HEK293 (cell line): ENCODE measurements around the gene GNG4.
A peak's percentile ranks its signal among the peaks of the same experiment; 100 is the strongest.

ENCODE experiments used
- AEBP2 ChIP-seq: fragments of 450-650 bp; formaldehyde crosslinking; IDR thresholded peaks from 2 replicates; pipeline ENCODE4 v1.5.1; 2016; ENCODE audit warnings: missing biosample characterization, missing genetic modification characterization, borderline replicate concordance
- GLIS1 ChIP-seq: fragments of 450-650 bp; formaldehyde crosslinking; IDR thresholded peaks from 2 replicates; pipeline ENCODE4 v1.5.1; 2016; ENCODE audit warnings: missing biosample characterization, missing genetic modification characterization
- MEIS1 ChIP-seq: sonication (generic); formaldehyde crosslinking; IDR thresholded peaks from 2 replicates; pipeline ENCODE4 v1.8.1; 2022; ENCODE audit warnings: missing genetic modification reagents, mild to moderate bottlenecking, borderline replicate concordance
- MZF1 ChIP-seq: fragments of 450-650 bp; formaldehyde crosslinking; IDR thresholded peaks from 2 replicates; pipeline ENCODE4 v1.5.1; 2017; ENCODE audit warnings: missing biosample characterization, missing genetic modification characterization, borderline replicate concordance
- PRDM10 ChIP-seq: fragments of 450-650 bp; formaldehyde crosslinking; IDR thresholded peaks from 2 replicates; pipeline ENCODE4 v1.5.1; 2016; ENCODE audit warnings: missing biosample characterization, missing genetic modification characterization
- PRDM4 ChIP-seq: fragments of 450-650 bp; formaldehyde crosslinking; IDR thresholded peaks from 2 replicates; pipeline ENCODE4 v1.5.1; 2017; ENCODE audit warnings: missing biosample characterization, missing genetic modification characterization
- SP2 ChIP-seq: fragments of 450-650 bp; formaldehyde crosslinking; IDR thresholded peaks from 2 replicates; pipeline ENCODE4 v1.5.1; 2016; ENCODE audit warnings: missing biosample characterization, missing genetic modification characterization
- SP7 ChIP-seq: fragments of 450-650 bp; formaldehyde crosslinking; IDR thresholded peaks from 2 replicates; pipeline ENCODE4 v1.5.1; 2016; ENCODE audit warnings: missing biosample characterization, missing genetic modification characterization
- YY2 ChIP-seq: fragments of 450-650 bp; formaldehyde crosslinking; IDR thresholded peaks from 2 replicates; pipeline ENCODE4 v1.5.1; 2016; ENCODE audit warnings: missing biosample characterization, missing genetic modification characterization
- ZBTB1 ChIP-seq: fragments of 450-650 bp; formaldehyde crosslinking; IDR thresholded peaks from 2 replicates; pipeline ENCODE4 v1.5.1; 2016; ENCODE audit warnings: missing biosample characterization, missing genetic modification characterization
- ZFP41 ChIP-seq: fragments of 450-650 bp; formaldehyde crosslinking; IDR thresholded peaks from 2 replicates; pipeline ENCODE4 v1.5.1; 2016; ENCODE audit warnings: missing biosample characterization, missing genetic modification characterization, borderline replicate concordance
- ZNF280D ChIP-seq: fragments of 450-650 bp; formaldehyde crosslinking; IDR thresholded peaks from 2 replicates; pipeline ENCODE4 v1.5.1; 2016; ENCODE audit warnings: missing biosample characterization, missing genetic modification characterization
- ZNF350 ChIP-seq: fragments of 450-650 bp; formaldehyde crosslinking; IDR thresholded peaks from 2 replicates; pipeline ENCODE4 v1.5.0; 2017; ENCODE audit warnings: missing biosample characterization, mild to moderate bottlenecking, missing genetic modification characterization
- ZNF362 ChIP-seq: fragments of 450-650 bp; formaldehyde crosslinking; IDR thresholded peaks from 2 replicates; pipeline ENCODE4 v1.5.1; 2016; ENCODE audit warnings: missing biosample characterization, missing genetic modification characterization
- ZNF473 ChIP-seq: fragments of 450-650 bp; formaldehyde crosslinking; IDR thresholded peaks from 2 replicates; pipeline ENCODE4 v1.5.1; 2017; ENCODE audit warnings: missing biosample characterization, missing genetic modification characterization
- ZNF529 ChIP-seq: fragments of 450-650 bp; formaldehyde crosslinking; IDR thresholded peaks from 2 replicates; pipeline ENCODE4 v1.5.1; 2017; ENCODE audit warnings: missing genetic modification characterization, missing biosample characterization; ENCODE audit not compliant: insufficient replicate concordance
- ZNF626 ChIP-seq: fragments of 450-650 bp; sonication (Bioruptor Pico); formaldehyde crosslinking; IDR thresholded peaks from 2 replicates; pipeline ENCODE4 v1.5.1; 2018; ENCODE audit warnings: missing biosample characterization, missing genetic modification characterization, inconsistent platforms
- ZNF629 ChIP-seq: fragments of 450-650 bp; formaldehyde crosslinking; IDR thresholded peaks from 2 replicates; pipeline ENCODE4 v1.5.1; 2017; ENCODE audit warnings: missing biosample characterization, missing genetic modification characterization
- ZNF639 ChIP-seq: fragments of 450-650 bp; formaldehyde crosslinking; IDR thresholded peaks from 2 replicates; pipeline ENCODE4 v1.5.1; 2016; ENCODE audit warnings: missing biosample characterization, missing genetic modification characterization
- ZNF664 ChIP-seq: fragments of 450-650 bp; formaldehyde crosslinking; IDR thresholded peaks from 2 replicates; pipeline ENCODE4 v1.5.1; 2016; ENCODE audit warnings: missing biosample characterization, missing genetic modification characterization
- ZNF670 ChIP-seq: fragments of 450-650 bp; formaldehyde crosslinking; IDR thresholded peaks from 2 replicates; pipeline ENCODE4 v1.5.1; 2016; ENCODE audit warnings: missing biosample characterization, missing genetic modification characterization, low read depth
- ZNF677 ChIP-seq: fragments of 450-650 bp; IDR thresholded peaks from 2 replicates; pipeline ENCODE4 v1.5.0; 2018; ENCODE audit warnings: missing biosample characterization, mild to moderate bottlenecking, missing genetic modification characterization, moderate library complexity
- ZNF776 ChIP-seq: fragments of 450-650 bp; formaldehyde crosslinking; IDR thresholded peaks from 2 replicates; pipeline ENCODE4 v1.5.0; 2017; ENCODE audit warnings: missing biosample characterization, missing genetic modification characterization, borderline replicate concordance
- ZNF792 ChIP-seq: fragments of 450-650 bp; formaldehyde crosslinking; IDR thresholded peaks from 2 replicates; pipeline ENCODE4 v1.5.1; 2016; ENCODE audit warnings: missing biosample characterization, missing genetic modification characterization
- ZNF837 ChIP-seq: fragments of 450-650 bp; formaldehyde crosslinking; IDR thresholded peaks from 2 replicates; pipeline ENCODE4 v1.5.1; 2016; ENCODE audit warnings: missing biosample characterization, missing genetic modification characterization
- ZSCAN4 ChIP-seq: fragments of 450-650 bp; formaldehyde crosslinking; IDR thresholded peaks from 2 replicates; pipeline ENCODE4 v1.5.1; 2017; ENCODE audit warnings: missing biosample characterization, missing genetic modification characterization

GNG4 gene

GRCh38 chr1:235586992-235587391 lies 62.6 kb downstream of the GNG4 start (continued):
- TF ChIP-seq ZNF362 (no peak), ZNF776 (tag by site-specific recombination) (0 out of 2 replicates have a peak, but pooled peaks have one; percentile 35), ZFP41 (tag by site-specific recombination) (no peak), SP2 (no peak), ZNF626 (tag by site-specific recombination) (no peak), ZNF629 (no peak), PRDM4 (tag by site-specific recombination) (no peak), AEBP2 (no peak), ZNF664 (tag by site-specific recombination) (no peak), ZNF837 (tag by site-specific recombination) (no peak), GLIS1 (no peak), MEIS1 (CRISPR knock-in tag) (no peak), PRDM10 (tag by site-specific recombination) (no peak), ZNF639 (tag by site-specific recombination) (no peak), ZBTB1 (tag by site-specific recombination) (no peak), ZSCAN4 (tag by site-specific recombination) (no peak), SP7 (tag by site-specific recombination) (no peak), ZNF350 (tag by site-specific recombination) (no peak), ZNF792 (tag by site-specific recombination) (no peak), ZNF529 (tag by site-specific recombination) (no peak), ZNF280D (no peak), MZF1 (no peak), ZNF473 (no peak), ZNF677 (tag by site-specific recombination) (no peak), YY2 (tag by site-specific recombination) (no peak), ZNF670 (tag by site-specific recombination) (peak; percentile 36; the same call in 1 of the 2 replicates)
